Measurements from ENCODE around the gene ZMYM4.
"Not testable (repeated sequence)": the region's sequence is repeated elsewhere in the genome, so short reads cannot be mapped to it uniquely, and the experiment has no call there.

ZMYM4 gene

GRCh38 chr1:35268282-35269200, at the start of gene ZMYM4:
Gene ZMYM4 (plus strand): TSS chr1:35268709. CDS start chr1:35269047, 338 bp downstream.
- peak; percentile 98 for DNase-seq

- peak; percentile 42 for DNase-seq
These were observed 47.5 kb upstream of the ZMYM4 start for GRCh38 chr1:35220976-35221375.

- no peak for DNase-seq
These were observed 46.0 kb upstream of the ZMYM4 start for GRCh38 chr1:35222322-35223083.

- DNase-seq: no peak
These were observed 45.4 kb upstream of the ZMYM4 start for GRCh38 chr1:35223084-35223630.

- no peak for DNase-seq
These were observed 42.0 kb upstream of the ZMYM4 start for GRCh38 chr1:35226546-35226945.

GRCh38 chr1:35229587-35230360, 38.7 kb upstream of the ZMYM4 start:
- no peak for DNase-seq

GRCh38 chr1:35231287-35231686, 37.2 kb upstream of the ZMYM4 start:
- no peak for DNase-seq

- DNase-seq: not testable (repeated sequence)
These were observed 31.7 kb upstream of the ZMYM4 start for GRCh38 chr1:35236772-35237171.

- DNase-seq: peak; percentile 93
These were observed 24.8 kb upstream of the ZMYM4 start for GRCh38 chr1:35243691-35244090.

GRCh38 chr1:35247256-35247655, 21.3 kb upstream of the ZMYM4 start:
- DNase-seq: no peak

GRCh38 chr1:35253941-35254340, 14.6 kb upstream of the ZMYM4 start:
- DNase-seq: no peak

GRCh38 chr1:35255276-35255675, 13.2 kb upstream of the ZMYM4 start:
- no peak for DNase-seq

GRCh38 chr1:35259561-35259960, 8.9 kb upstream of the ZMYM4 start:
- no peak for DNase-seq

GRCh38 chr1:35261412-35262120, 6.9 kb upstream of the ZMYM4 start:
- no peak for DNase-seq

GRCh38 chr1:35264035-35264434, 4.5 kb upstream of the ZMYM4 start:
- peak; percentile 86 for DNase-seq

- DNase-seq: peak; percentile 62
These were observed 3.6 kb upstream of the ZMYM4 start for GRCh38 chr1:35264871-35265270.

GRCh38 chr1:35266306-35266705, 2.2 kb upstream of the ZMYM4 start:
- no peak for DNase-seq

- DNase-seq: peak; percentile 9
These were observed 886 bp downstream of the ZMYM4 start for GRCh38 chr1:35269201-35269988.

- no peak for DNase-seq
These were observed 1.4 kb downstream of the ZMYM4 start for GRCh38 chr1:35269989-35270289.

GRCh38 chr1:35270836-35271235, 2.3 kb downstream of the ZMYM4 start:
- DNase-seq: no peak

GRCh38 chr1:35274197-35274596, 5.7 kb downstream of the ZMYM4 start:
- no peak for DNase-seq

Measured in RPMI8226 (cell line).